HG02763 (cell line): ENCODE results near the gene GARIN5B.
"Not testable (repeated sequence)": the region's sequence is repeated elsewhere in the genome, so short reads cannot be mapped to it uniquely, and the experiment has no call there.

Experiments used
- ATAC-seq: cut with Tn5 transposase; IDR thresholded peaks from one replicate; pipeline ENCODE4 v1.9.1; 2021; ENCODE audit warnings: mild to moderate bottlenecking, moderate library complexity; ENCODE audit not compliant: unreplicated experiment

The GARIN5B gene

GRCh38 chr19:55362990-55363716, at the start of gene GARIN5B:
Gene GARIN5B (minus strand): TSS chr19:55363260. CDS start chr19:55363066, 194 bp downstream.
- ATAC-seq, result no peak

DNA sequence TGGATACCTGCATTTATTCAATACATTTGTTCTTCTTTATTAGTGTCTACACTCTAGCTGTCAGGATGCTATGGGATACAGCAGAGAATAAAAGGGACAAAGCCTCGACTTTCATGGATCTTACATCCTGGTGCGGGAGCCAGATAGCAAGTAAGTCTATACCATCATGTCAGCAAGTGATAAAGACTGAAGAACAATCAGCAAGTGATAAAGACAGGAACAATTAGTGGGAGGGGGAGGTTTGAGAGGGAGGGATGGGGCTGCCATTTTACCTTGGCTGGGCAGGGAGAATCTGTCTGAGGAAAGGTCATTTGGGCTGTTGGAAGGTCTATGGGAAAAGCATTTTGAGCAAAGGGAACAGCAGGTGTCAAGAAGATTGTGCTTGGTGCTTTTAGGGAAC, 47.1 kb upstream of the GARIN5B start:
- ATAC-seq, result no peak

- not testable (repeated sequence) for ATAC-seq
These were observed 46.1 kb upstream of the GARIN5B start for GRCh38 chr19:55409179-55409578.

DNA sequence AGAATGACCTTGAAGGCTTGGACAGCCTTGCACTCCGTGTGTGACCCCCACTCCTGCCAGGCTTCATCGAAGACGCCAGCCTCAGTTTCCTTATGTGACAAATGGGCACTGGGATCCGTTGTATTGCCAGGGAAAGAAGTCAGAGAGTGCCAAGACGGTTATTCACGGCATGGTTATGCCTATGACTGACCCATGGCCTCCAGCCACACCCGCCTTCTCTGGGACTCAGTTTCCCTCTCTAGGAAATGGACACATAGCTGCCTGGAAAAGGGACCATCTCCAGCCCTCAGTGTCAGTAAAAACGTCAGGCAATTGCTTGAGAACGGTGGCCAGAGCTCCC, 45.4 kb upstream of the GARIN5B start:
- no peak for ATAC-seq

DNA sequence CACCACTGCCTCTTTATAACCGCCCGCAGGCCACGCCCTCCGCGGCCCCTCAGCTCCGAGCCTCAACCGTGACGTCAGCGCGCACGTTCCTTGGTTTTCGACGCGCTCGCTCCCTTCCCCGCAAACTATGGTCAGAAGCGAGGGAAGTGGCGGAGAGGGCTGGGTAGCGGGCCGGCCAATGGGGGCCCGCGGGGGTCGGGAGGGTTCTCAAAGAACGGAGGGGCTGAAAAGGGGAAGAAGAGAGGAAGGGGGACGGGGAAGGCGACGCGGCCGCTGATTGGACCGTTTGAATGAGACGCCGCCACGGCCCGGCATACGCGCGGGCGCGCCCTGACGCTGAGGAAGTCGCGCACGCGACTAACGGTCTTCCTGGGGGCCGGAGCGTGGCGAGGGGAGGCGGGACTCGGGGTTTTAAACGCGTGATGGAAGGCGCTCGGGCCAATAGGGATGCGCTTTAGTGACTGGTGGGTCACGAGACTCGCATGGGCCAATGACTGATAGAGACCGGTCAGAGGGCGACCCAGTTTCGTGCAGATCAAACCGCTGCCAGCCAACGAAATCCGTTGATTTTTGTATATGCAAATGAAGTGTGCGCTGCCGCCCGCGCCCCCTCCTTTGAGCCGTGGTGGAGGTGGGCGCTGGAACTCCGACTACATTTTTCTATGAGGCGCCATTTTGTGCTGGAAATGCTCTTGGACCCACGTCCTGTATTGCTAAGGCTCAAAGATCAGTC, 44.9 kb upstream of the GARIN5B start:
- peak; percentile 79 for ATAC-seq

DNA sequence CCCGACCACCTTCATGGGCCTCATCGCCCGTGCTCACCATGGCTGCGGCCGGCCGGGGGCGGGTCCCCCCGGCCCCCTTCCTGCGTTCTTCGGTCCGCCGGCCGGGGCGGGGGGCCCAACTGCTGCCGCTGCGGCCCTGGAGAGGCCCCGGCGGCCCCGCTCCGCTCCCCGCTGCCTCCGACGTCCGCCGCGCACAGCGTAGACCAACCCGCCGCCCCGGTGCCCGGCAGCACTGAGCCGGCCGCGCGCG, 44.4 kb upstream of the GARIN5B start, which contains the start of gene UBE2S:
UBE2S (minus strand) TSS at position 239 of the 250 bp plus-strand sequence; CDS start at position 40, 199 bp downstream.
- not testable (repeated sequence) for ATAC-seq

GRCh38 chr19:55406826-55407549, 43.9 kb upstream of the GARIN5B start:
- no peak for ATAC-seq

- no peak for ATAC-seq
These were observed 43.2 kb upstream of the GARIN5B start for GRCh38 chr19:55406091-55406825.

GRCh38 chr19:55405638-55406037, 42.6 kb upstream of the GARIN5B start:
- no peak for ATAC-seq

GRCh38 chr19:55402509-55402908, 39.4 kb upstream of the GARIN5B start:
- no peak for ATAC-seq

DNA sequence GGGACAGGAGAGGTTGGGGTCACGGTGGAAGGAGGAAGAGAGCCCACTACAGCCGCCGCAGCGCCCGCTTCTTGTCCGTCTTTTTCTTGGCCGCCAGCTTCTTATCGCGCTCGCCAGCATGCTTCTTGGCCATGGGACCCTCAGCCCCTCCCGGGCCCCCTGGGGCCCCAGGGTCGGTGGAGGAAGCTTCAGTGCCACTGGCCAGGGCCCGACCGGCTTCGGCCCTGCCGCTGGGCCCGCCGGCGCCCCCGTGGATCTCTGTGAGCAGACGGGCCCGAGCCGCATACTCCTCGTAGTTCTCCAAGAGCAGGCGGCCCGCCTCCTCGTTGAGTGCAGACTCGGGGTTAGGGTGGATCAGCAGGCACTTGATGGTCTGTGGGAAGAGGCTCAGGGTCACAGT, 38.3 kb upstream of the GARIN5B start:
- ATAC-seq, result not testable (repeated sequence)

DNA sequence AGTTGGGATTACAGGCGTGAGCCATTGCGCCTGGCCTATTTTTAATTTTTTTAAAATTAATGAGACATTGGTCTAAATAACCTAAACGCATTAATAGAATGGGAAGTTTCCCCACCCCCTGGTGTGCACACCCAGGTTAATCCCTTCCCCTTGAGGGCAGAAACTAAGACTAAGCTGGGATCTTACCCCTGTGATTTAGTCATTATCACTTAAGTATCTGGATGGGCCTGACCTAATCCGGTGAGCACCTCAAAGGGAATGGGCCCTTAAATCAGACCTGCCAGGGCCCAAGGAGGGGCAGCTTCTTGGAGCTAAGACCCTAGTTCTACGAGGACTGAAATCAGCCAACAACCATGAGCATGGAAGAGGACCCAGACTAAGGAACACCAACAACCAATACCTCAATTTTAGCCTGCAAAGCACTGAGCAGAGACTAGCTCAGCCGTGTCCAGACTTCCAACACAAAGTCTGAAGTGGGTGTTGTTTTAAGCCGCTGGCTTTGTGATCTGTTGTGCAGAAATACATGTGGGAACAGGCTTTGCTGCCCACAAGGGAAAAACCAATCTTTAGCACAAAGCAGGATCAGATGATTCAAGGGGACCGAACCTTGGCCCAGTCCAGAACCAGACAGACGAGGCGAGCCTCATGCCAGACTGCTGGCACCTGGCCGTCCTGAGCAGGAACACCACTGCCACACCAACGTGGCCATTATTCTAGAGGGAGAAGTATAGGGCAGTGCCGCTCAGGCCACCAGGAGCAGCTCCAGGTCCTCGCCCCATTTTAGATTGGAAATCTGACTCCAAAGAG, 37.4 kb upstream of the GARIN5B start:
- no peak for ATAC-seq

DNA sequence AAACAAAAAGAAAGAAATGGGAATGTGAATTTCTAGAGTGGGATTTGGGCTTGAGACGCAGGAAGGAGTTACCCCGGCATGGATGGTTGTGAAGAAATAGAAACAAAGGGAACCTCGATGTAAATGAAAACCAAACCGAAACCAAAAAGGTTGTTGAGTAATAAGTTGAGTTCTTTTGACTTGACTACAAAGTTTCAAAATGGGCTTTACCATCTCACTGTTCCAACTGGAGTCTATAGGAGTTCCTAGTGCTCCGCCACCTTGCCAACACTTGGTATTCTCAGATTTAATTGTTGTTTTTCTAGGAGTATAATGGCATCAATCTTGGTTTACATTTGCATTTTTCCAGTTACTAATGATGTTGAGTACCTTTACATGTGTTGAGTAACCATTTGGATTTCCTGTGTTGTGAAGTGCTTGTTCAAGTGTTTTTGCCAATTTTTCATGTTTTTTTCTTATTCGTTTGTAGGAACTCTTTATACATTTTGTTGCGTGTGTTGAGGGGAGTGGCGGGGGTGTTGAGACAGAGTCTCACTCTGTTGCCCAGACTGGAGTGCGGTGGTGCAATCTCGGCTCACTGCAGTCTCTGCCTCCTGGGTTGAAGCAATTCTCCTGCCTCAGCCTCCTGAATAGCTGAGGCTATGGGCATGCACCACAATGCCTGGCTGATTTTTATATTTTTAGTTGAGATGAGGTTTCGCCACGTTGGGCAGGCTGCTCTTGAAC, 35.3 kb upstream of the GARIN5B start:
- ATAC-seq, result no peak

DNA sequence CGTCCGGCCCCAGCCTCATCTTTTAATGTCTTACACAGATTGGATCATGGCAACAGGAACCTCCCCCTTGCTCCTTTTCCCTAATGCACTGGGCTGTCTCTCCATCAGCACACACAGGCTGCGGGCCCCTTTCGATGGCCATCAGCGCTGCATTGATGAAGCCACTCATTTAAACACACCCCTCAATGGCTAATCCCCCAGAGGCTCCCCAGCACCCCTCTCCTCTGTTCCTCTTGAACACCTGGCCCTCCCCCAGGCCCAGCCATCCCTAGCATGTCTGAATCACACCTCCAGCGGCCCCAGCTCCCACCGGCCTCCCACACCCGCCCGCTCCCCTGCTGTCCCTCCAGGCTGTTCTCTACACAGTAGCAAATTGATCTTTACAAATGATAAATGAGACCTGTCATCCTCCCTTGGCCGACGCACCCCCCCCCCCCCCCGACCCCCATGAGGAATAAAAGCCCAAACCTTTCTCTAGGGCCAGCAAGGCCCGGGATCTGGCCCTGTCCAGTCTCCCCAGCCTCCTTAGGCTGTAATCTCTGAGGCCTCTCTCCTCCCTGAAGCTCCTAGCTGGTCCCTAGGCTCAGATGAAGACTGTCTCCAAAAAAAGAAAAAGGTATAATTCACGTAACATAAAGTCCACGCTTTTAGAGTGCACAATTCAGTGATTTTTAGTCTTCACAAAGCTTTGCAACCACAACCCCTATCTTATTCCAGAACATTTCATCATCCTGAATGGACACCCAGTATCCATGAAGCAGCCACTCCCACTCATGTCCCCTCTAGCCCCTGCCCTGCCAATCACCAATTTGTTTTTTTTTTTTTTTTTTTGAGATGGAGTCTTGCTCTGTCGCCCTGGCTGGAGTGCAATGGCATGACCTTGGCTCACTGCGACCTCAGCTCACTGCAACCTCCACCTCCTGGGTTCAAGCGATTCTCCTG, 30.0 kb upstream of the GARIN5B start:
- ATAC-seq, result no peak

DNA sequence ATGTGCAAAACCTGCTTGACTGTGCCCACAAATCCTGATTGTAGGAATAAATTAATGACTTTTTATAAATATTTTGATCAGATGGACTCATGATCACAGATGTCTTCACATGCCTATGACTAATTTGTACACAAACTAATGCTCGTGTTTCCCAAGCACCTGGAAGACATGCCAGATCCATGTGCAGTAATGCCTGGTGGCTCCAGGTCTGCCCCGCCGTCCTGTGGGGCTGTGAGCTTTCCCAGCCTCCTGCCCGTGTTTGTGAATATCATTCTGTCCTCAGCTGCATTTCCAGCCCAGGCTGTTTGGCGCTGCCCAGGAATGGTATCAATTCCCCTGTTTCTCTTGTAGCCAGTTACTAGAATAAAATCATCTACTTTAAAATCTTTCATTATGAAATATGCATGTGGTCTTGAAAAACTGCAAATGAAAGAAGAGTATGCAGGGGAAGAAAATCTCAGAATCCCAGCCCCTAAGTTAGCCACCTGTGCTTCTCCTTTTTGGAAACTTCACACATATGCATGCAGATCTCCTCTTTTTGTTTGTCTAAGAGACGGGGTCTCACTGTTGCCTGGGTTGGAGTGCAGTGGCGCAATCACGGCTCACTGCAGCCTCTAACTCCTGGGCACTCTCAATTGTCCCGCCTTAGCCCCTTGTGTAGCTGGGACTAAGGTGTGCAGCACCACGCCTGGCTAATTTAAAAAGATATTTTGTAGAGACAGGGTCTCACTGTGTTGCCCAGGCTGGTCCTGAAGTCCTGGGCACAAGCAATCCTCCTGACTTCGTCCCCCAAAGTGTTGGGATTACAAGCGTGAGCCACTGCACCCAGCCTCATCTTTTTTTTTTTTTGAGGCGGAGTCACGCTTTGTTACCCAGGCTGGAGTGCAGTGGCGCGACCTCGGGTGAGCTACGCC, 28.9 kb upstream of the GARIN5B start:
- ATAC-seq, result no peak

- ATAC-seq, result no peak
These were observed 28.2 kb upstream of the GARIN5B start for GRCh38 chr19:55391191-55391670.

GRCh38 chr19:55390461-55390880, 27.4 kb upstream of the GARIN5B start:
- no peak for ATAC-seq
